SK-N-SH (cell line): Measurements from ENCODE around the gene CCDC102A. TPM values are rescaled to one million over a fixed set of nuclear protein-coding genes. Genes with fewer than 3 reads are reported as not detected.

ENCODE experiments used
- CTCF ChIA-PET: fragments of 300-600, 350-600 bp; formaldehyde crosslinking; extraction: SDS; loops from one replicate; lab custom pipeline; 2021; lab: Yijun Ruan, JAX
- POLR2A ChIA-PET: fragments of 350-600 bp; sonication (Branson Sonifier 250); formaldehyde crosslinking; extraction: SDS; loops from one replicate; lab custom pipeline; 2020; ENCODE audit warnings: antibody characterized with exemption, inconsistent platforms; lab: Yijun Ruan, JAX
- DNase-seq: peaks from one replicate; pipeline ENCODE4 v3.0.0; 2012
- H2AFZ ChIP-seq: fragments of 200-600 bp; sonication (generic); 2 replicates; pipeline ENCODE4 v1.8.1; 2016; ENCODE audit warnings: antibody characterized with exemption, mild to moderate bottlenecking, low read depth
- H3F3A ChIP-seq: fragments of 200-600 bp; sonication (generic); replicated peaks from 2 replicates; pipeline ENCODE3; 2016; ENCODE audit warnings: antibody characterized with exemption, mild to moderate bottlenecking; ENCODE audit not compliant: insufficient read depth
- H3K27ac ChIP-seq, 2 experiments: fragments of 200-500 bp in 1 of 2; fragments of 200-600 bp in 1 of 2; sonication (Bioruptor generic) in 1 of 2; sonication (generic), shearing (Covaris generic) in 1 of 2; 2 replicates each; pipeline versions ENCODE4 v1.5.1 to v1.6.1; 2014 to 2016; ENCODE audit warnings: low read depth in 2 of 2, inconsistent platforms in 1 of 2, low read length in 1 of 2, mild to moderate bottlenecking in 1 of 2, mixed read lengths in 1 of 2
- H3K27me3 ChIP-seq: fragments of 200-600 bp; sonication (generic), shearing (Covaris generic); 2 replicates; pipeline ENCODE4 v1.6.1; 2016; ENCODE audit warnings: mixed run types; ENCODE audit not compliant: insufficient read depth
- H3K36me3 ChIP-seq, 2 experiments: fragments of 200-500 bp in 1 of 2; fragments of 200-600 bp in 1 of 2; sonication (Bioruptor generic) in 1 of 2; sonication (generic) in 1 of 2; replicated peaks in 1 of 2; 2 replicates each; pipeline versions ENCODE3 to v1.5.1; 2014 to 2016; ENCODE audit warnings: low read length in 1 of 2, mild to moderate bottlenecking in 1 of 2; ENCODE audit not compliant: insufficient read depth in 2 of 2, control insufficient read depth in 1 of 2
- H3K4me1 ChIP-seq, 2 experiments: fragments of 200-500 bp in 1 of 2; fragments of 200-600 bp in 1 of 2; sonication (Bioruptor generic) in 1 of 2; sonication (generic), shearing (Covaris generic) in 1 of 2; 2 replicates each; pipeline versions ENCODE4 v1.5.1 to v1.6.1; 2014 to 2016; ENCODE audit warnings: low read depth in 1 of 2, low read length in 1 of 2, mixed run types in 1 of 2; ENCODE audit not compliant: insufficient read depth in 2 of 2, control insufficient read depth in 1 of 2
- H3K4me2 ChIP-seq: fragments of 200-600 bp; sonication (generic), shearing (Covaris generic); 2 replicates; pipeline ENCODE4 v1.6.1; 2017; ENCODE audit warnings: mixed run types
- H3K4me3 ChIP-seq, 2 experiments: fragments of 200-500 bp in 1 of 2; fragments of 200-600 bp in 1 of 2; sonication (Bioruptor generic) in 1 of 2; sonication (generic), shearing (Covaris generic) in 1 of 2; 2 replicates each; pipeline versions ENCODE4 v1.5.1 to v1.8.1; 2014 to 2016; ENCODE audit warnings: low read depth in 2 of 2, inconsistent platforms in 1 of 2, low read length in 1 of 2, mild to moderate bottlenecking in 1 of 2, mixed read lengths in 1 of 2, moderate library complexity in 1 of 2
- H3K79me2 ChIP-seq: fragments of 200-600 bp; sonication (generic); 2 replicates; pipeline ENCODE4 v1.8.1; 2017; ENCODE audit warnings: mild to moderate bottlenecking; ENCODE audit not compliant: insufficient read depth
- H3K9ac ChIP-seq: fragments of 200-600 bp; sonication (generic); 2 replicates; pipeline ENCODE4 v1.6.1; 2017; ENCODE audit warnings: mixed run types
- H3K9me2 ChIP-seq: fragments of 200-600 bp; sonication (generic); 2 replicates; pipeline ENCODE4 v1.6.1; 2017; ENCODE audit warnings: mixed run types
- H3K9me3 ChIP-seq: fragments of 200-600 bp; sonication (generic); 2 replicates; pipeline ENCODE4 v1.6.1; 2017; ENCODE audit warnings: mixed run types, mild to moderate bottlenecking, moderate library complexity
- H4K20me1 ChIP-seq: fragments of 200-600 bp; sonication (generic); 2 replicates; pipeline ENCODE4 v1.6.1; 2017; ENCODE audit warnings: mild to moderate bottlenecking, mixed run types; ENCODE audit not compliant: insufficient read depth
- CHD2 ChIP-seq: fragments of 150-350 bp; IDR thresholded peaks from 2 replicates; pipeline ENCODE4 v1.6.1; 2018; ENCODE audit warnings: low read length; ENCODE audit not compliant: partially characterized antibody
- EP300 ChIP-seq, 2 experiments: IDR thresholded peaks; 2 replicates each; pipeline versions ENCODE4 v1.4.0 to v1.6.1; 2012; ENCODE audit warnings: borderline replicate concordance in 1 of 2, low read depth in 1 of 2, low read length in 1 of 2
- FOXM1 ChIP-seq: IDR thresholded peaks from 2 replicates; pipeline ENCODE4 v1.4.0; 2012; ENCODE audit warnings: low read depth, mild to moderate bottlenecking
- GABPA ChIP-seq: IDR thresholded peaks from 2 replicates; pipeline ENCODE4 v1.4.0; 2012; ENCODE audit warnings: low read depth, mild to moderate bottlenecking
- IRF3 ChIP-seq: fragments of 150-350 bp; IDR thresholded peaks from 2 replicates; pipeline ENCODE4 v1.6.1; 2016; ENCODE audit warnings: mild to moderate bottlenecking, low read depth, low read length
- JUND ChIP-seq: IDR thresholded peaks from 2 replicates; pipeline ENCODE4 v1.4.0; 2012
- MEF2A ChIP-seq: IDR thresholded peaks from 2 replicates; pipeline ENCODE4 v1.4.0; 2012; ENCODE audit warnings: low read depth, borderline replicate concordance
- NFIC ChIP-seq: IDR thresholded peaks from 2 replicates; pipeline ENCODE4 v1.4.0; 2012; ENCODE audit warnings: borderline replicate concordance
- WGBS: methylation state at CpG from one replicate; pipeline ENCODE4 v1.1.6; 2017; ENCODE audit warnings: low lambda C conversion rate; 5-methylcytosine and 5-hydroxymethylcytosine counted together
- polyA plus RNA-seq, 3 experiments: library from polyadenylated mRNA; depleted of rRNA; stranded (reverse); fragments of >200 nt; gene quantifications; 2 replicates each; pipeline ENCODE4 v1.2.3, GENCODE V29; 2012
- TF ChIP-seq, protein P1 (sequence below): fragments of 150-350 bp; IDR thresholded peaks from 2 replicates; pipeline ENCODE4 v1.6.1; 2017; ENCODE audit warnings: antibody characterized with exemption, low read length, low read depth, borderline replicate concordance
- TF ChIP-seq, protein P2 (sequence below): IDR thresholded peaks from 2 replicates; pipeline ENCODE4 v1.4.0; 2012; ENCODE audit warnings: low read depth
- TF ChIP-seq, protein P3 (sequence below): IDR thresholded peaks from 2 replicates; pipeline ENCODE4; 2012

CCDC102A gene
- polyA plus RNA-seq, 1 of the 3 experiments (the other 2 are of a cell fraction): 26.2 TPM

DNA sequence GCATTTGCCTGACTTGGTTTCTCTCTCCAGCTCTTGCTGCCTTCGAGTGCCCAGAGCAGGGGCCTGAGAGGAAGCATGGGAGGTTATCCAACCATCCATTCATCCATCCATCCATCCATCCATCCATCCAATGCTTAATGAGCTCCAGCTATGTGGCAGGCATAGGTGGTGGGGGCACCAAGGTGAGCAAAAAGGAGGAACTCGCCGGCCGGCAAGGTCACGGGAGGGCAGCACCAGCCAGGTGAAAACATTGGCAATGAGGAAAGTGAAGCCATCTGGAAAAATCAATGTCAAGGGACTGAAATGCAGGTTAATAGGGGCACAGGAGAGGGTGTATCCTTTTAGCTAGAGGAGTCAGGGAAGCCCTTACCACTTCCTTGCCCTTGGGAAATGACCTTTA, 31.9 kb downstream of the CCDC102A start:
- no peak for DNase-seq
- Histone ChIP-seq H3K79me2 (no peaks in the 10 kb centered on the region), H3K4me2 (no peak overlapping the region), H3K9me2 (no peaks in the 10 kb centered on the region), H3K4me3 (no peak overlapping the region), H2AFZ (no peak overlapping the region), H4K20me1 (no peaks in the 10 kb centered on the region), H3K9ac (no peak overlapping the region), H3K27me3 (no peaks in the 10 kb centered on the region), H3K4me1 (peaks cover 0 to 45% of the 10 kb centered on the region in 2 experiments; a peak in 1 of 4 replicates), H3K9me3 (no peaks in the 10 kb centered on the region), H3F3A (no peaks in the 10 kb centered on the region), H3K36me3 (no peaks in the 10 kb centered on the region), H3K27ac (peak overlapping the region in 1 of 2 experiments; percentile 35; a peak in 1 of 4 replicates)
- WGBS: 90% methylated on average over 5 of the region's 5 CpGs
- ChIA-PET POLR2A (interaction anchor here (1.1 to 1.8 kb wide), 2 partner anchors 19 to 24 kb away, joined by 4 to 8 read pairs; partner anchors contain the start of gene DOK4), CTCF (interaction anchor here (1.0 to 2.1 kb wide), 2 partner anchors 16 to 204 kb away, joined by 5 to 10 read pairs; no protein-coding TSS in a partner anchor)
- no peak for TF ChIP-seq NFIC
- TF ChIP-seq, protein P1, sequence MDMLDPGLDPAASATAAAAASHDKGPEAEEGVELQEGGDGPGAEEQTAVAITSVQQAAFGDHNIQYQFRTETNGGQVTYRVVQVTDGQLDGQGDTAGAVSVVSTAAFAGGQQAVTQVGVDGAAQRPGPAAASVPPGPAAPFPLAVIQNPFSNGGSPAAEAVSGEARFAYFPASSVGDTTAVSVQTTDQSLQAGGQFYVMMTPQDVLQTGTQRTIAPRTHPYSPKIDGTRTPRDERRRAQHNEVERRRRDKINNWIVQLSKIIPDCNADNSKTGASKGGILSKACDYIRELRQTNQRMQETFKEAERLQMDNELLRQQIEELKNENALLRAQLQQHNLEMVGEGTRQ: no peak
- no peak for TF ChIP-seq CHD2
- no peak for TF ChIP-seq GABPA
- TF ChIP-seq JUND: no peak
- TF ChIP-seq IRF3: no peak
- TF ChIP-seq, protein P2, sequence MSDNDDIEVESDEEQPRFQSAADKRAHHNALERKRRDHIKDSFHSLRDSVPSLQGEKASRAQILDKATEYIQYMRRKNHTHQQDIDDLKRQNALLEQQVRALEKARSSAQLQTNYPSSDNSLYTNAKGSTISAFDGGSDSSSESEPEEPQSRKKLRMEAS: no peak
- TF ChIP-seq, protein P3, sequence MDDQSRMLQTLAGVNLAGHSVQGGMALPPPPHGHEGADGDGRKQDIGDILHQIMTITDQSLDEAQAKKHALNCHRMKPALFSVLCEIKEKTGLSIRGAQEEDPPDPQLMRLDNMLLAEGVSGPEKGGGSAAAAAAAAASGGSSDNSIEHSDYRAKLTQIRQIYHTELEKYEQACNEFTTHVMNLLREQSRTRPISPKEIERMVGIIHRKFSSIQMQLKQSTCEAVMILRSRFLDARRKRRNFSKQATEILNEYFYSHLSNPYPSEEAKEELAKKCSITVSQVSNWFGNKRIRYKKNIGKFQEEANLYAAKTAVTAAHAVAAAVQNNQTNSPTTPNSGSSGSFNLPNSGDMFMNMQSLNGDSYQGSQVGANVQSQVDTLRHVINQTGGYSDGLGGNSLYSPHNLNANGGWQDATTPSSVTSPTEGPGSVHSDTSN: no peak

DNA sequence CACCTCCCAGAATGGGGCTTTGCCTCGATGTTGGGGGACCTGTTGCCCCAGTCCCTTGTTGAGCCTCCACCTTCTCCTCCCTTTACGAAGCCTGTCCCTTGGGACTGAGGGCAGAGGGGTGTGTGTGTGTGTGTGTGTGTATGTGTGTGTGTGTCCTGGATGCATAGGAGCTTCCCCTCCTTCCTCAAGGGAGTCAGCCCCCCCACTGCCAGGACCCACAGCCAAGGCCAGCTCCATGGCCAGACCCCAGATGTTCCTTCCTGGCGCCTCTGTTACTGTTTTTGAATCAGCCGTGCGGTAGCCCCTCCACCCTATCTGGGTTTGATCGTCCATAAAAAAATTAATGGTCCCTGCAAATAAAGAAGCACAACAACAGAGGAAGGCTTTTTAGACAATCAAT, 32.4 kb downstream of the CCDC102A start:
- Histone ChIP-seq H3K36me3 (no peaks in the 10 kb centered on the region), H3K27ac (peak overlapping the region in 1 of 2 experiments; percentile 35; a peak in 2 of 4 replicates), H3K27me3 (no peaks in the 10 kb centered on the region), H3K4me3 (no peak overlapping the region), H4K20me1 (no peaks in the 10 kb centered on the region), H3F3A (no peaks in the 10 kb centered on the region), H3K9me2 (no peaks in the 10 kb centered on the region), H3K79me2 (no peaks in the 10 kb centered on the region), H3K4me1 (peaks cover 0 to 40% of the 10 kb centered on the region in 2 experiments; a peak in 1 of 4 replicates), H3K9ac (no peak overlapping the region), H3K4me2 (no peak overlapping the region), H3K9me3 (no peaks in the 10 kb centered on the region), H2AFZ (no peak overlapping the region)
- WGBS: 28% methylated on average over 5 of the region's 6 CpGs
- TF ChIP-seq MEF2A (no peak), FOXM1 (no peak), EP300 (IDR thresholded peaks at IDR 0.05; ENCODE audit: borderline replicate concordance in 1 of 2, low read depth in 1 of 2, low read length in 1 of 2) (peak in 1 of 2 experiments; percentile 57; a peak in 1 of 4 replicates), GABPA (no peak)
- TF ChIP-seq, protein P3: no peak
- CTCF ChIA-PET: interaction anchor here (1.0 to 2.1 kb wide), 2 partner anchors 16 to 204 kb away, joined by 5 to 10 read pairs; no protein-coding TSS in a partner anchor
- POLR2A ChIA-PET: interaction anchor here (1.1 to 1.8 kb wide), 2 partner anchors 18 to 23 kb away, joined by 4 to 8 read pairs; partner anchors contain the start of gene DOK4
- peak; percentile 77 for DNase-seq
